Small intestine (tissue), 7 donors: Measurements from ENCODE around the gene RIMBP2. TPM values are rescaled to one million over a fixed set of nuclear protein-coding genes. Genes with fewer than 3 reads are reported as not detected.
A peak's percentile ranks its signal among the peaks of the same experiment; 100 is the strongest.

Experiments used
- DNase-seq, 2 donors: peaks; one replicate each; pipeline versions ENCODE4 v3.0.0 to v3.0.0-alpha.2; 2013
- FAIRE-seq: peaks from 2 replicates; lab custom pipeline; 2012; peaks lifted over from hg19 to GRCh38; lab: Jason Lieb, UNC
- H3K27ac ChIP-seq, 3 donors: one replicate each; pipeline ENCODE4 v1.5.1; 2013; ENCODE audit warnings: low read length in 2 of 3, mild to moderate bottlenecking in 2 of 3, control low read depth in 1 of 3, inconsistent platforms in 1 of 3, low read depth in 1 of 3, moderate library complexity in 1 of 3
- H3K27me3 ChIP-seq, 3 donors: one replicate each; pipeline ENCODE4 v1.6.1; 2013; ENCODE audit warnings: low read length in 3 of 3, inconsistent platforms in 1 of 3; ENCODE audit not compliant: control insufficient read depth in 3 of 3, insufficient read depth in 3 of 3
- H3K36me3 ChIP-seq, 3 donors: one replicate each; pipeline ENCODE4 v1.6.1; 2013; ENCODE audit warnings: low read length in 3 of 3, inconsistent platforms in 1 of 3, low read depth in 1 of 3, mild to moderate bottlenecking in 1 of 3, moderate library complexity in 1 of 3; ENCODE audit not compliant: control insufficient read depth in 3 of 3, insufficient read depth in 2 of 3
- H3K4me1 ChIP-seq, 3 donors: one replicate each; pipeline ENCODE4 v1.6.1; 2013; ENCODE audit warnings: low read length in 2 of 3, inconsistent platforms in 1 of 3, low read depth in 1 of 3, mild to moderate bottlenecking in 1 of 3, moderate library complexity in 1 of 3; ENCODE audit not compliant: control insufficient read depth in 3 of 3, insufficient read depth in 2 of 3
- H3K4me3 ChIP-seq, 3 donors: one replicate each; pipeline ENCODE4 v1.5.1; 2013; ENCODE audit warnings: low read length in 3 of 3, control low read depth in 1 of 3, inconsistent platforms in 1 of 3, low read depth in 1 of 3, mild to moderate bottlenecking in 1 of 3, moderate library complexity in 1 of 3
- H3K9me3 ChIP-seq, 2 donors: one replicate each; pipeline ENCODE4 v1.6.1; 2013; ENCODE audit warnings: low read depth in 1 of 2, low read length in 1 of 2; ENCODE audit not compliant: control insufficient read depth in 2 of 2, insufficient read depth in 1 of 2
- WGBS, 3 donors: extraction: QIAGEN DNeasy Blood & Tissue Kit; methylation state at CpG; one replicate each; pipeline ENCODE4 v1.1.7; 2013; 5-methylcytosine and 5-hydroxymethylcytosine counted together
- polyA plus RNA-seq, 4 donors: library from polyadenylated mRNA; stranded (reverse) in 3 of 4; unstranded in 1 of 4; fragments of 200-250 nt in 3 of 4; fragments of 120-200 nt in 1 of 4; gene quantifications; one replicate each; pipeline versions ENCODE4 v1.2.1 to v1.2.3, GENCODE V29; 2013
- donor health status: healthy with polysubstance abuse.
- donor health status: control.
- donor health status: control.
- donor health status: Bipolar disorder and iron deficiency.
- donor health status: healthy.

Gene RIMBP2
- polyA plus RNA-seq, 4 donors, result 0.22 to 12.2 (median 2.3) TPM

GRCh38 chr12:130617219-130617618 is 98.9 kb downstream of the RIMBP2 start:
- Histone ChIP-seq H3K4me3 (no peak overlapping the region), H3K36me3 (no peaks in the 10 kb centered on the region), H3K4me1 (no peaks in the 10 kb centered on the region), H3K9me3 (peaks cover 0 to 13% of the 10 kb centered on the region in 2 donors), H3K27me3 (no peaks in the 10 kb centered on the region), H3K27ac (no peak overlapping the region)
- DNase-seq, result peak in 1 of 2 donors; percentile 3
- WGBS, 3 donors, result 53 to 72% (median 55%) methylated on average over 4 of the region's 4 CpGs
- no peak for FAIRE-seq

GRCh38 chr12:130615861-130616345 is 100.2 kb downstream of the RIMBP2 start:
- Histone ChIP-seq H3K4me1 (no peaks in the 10 kb centered on the region), H3K36me3 (no peaks in the 10 kb centered on the region), H3K27ac (no peak overlapping the region), H3K9me3 (peaks cover 0 to 2% of the 10 kb centered on the region in 2 donors), H3K4me3 (no peak overlapping the region), H3K27me3 (no peaks in the 10 kb centered on the region)
- WGBS, 3 donors, result 78 to 85% (median 83%) methylated on average over 16 of the region's 16 CpGs
- DNase-seq, result no peak
- no peak for FAIRE-seq

GRCh38 chr12:130614530-130614905 is 101.6 kb downstream of the RIMBP2 start:
- WGBS, 3 donors, result 87 to 91% (median 90%) methylated on average over 5 of the region's 5 CpGs
- Histone ChIP-seq H3K36me3 (no peaks in the 10 kb centered on the region), H3K4me3 (no peak overlapping the region), H3K27ac (no peak overlapping the region), H3K27me3 (no peaks in the 10 kb centered on the region), H3K4me1 (no peaks in the 10 kb centered on the region), H3K9me3 (no peaks in the 10 kb centered on the region)
- no peak for FAIRE-seq
- DNase-seq, result no peak

- 70 to 74% (median 73%) methylated on average over 14 of the region's 14 CpGs for WGBS, 3 donors
- Histone ChIP-seq H3K4me1 (no peaks in the 10 kb centered on the region), H3K27me3 (no peaks in the 10 kb centered on the region), H3K4me3 (no peak overlapping the region), H3K9me3 (no peaks in the 10 kb centered on the region), H3K36me3 (no peaks in the 10 kb centered on the region), H3K27ac (no peak overlapping the region)
- DNase-seq (no peak), FAIRE-seq (no peak)
Observed at GRCh38 chr12:130613831-130614529, 102.1 kb downstream of the RIMBP2 start.

- FAIRE-seq, result no peak
- Histone ChIP-seq H3K4me3 (no peak overlapping the region), H3K27ac (no peak overlapping the region), H3K36me3 (no peaks in the 10 kb centered on the region), H3K4me1 (no peaks in the 10 kb centered on the region), H3K27me3 (no peaks in the 10 kb centered on the region), H3K9me3 (no peaks in the 10 kb centered on the region)
- DNase-seq, result no peak
- 87 to 97% (median 90%) methylated on average over 14 of the region's 14 CpGs for WGBS, 3 donors
Observed at GRCh38 chr12:130613131-130613530, 103.0 kb downstream of the RIMBP2 start.

GRCh38 chr12:130611026-130611905 is 104.8 kb downstream of the RIMBP2 start:
- Histone ChIP-seq H3K4me3 (no peak overlapping the region), H3K36me3 (no peaks in the 10 kb centered on the region), H3K27me3 (no peaks in the 10 kb centered on the region), H3K27ac (no peak overlapping the region), H3K9me3 (no peaks in the 10 kb centered on the region), H3K4me1 (no peaks in the 10 kb centered on the region)
- FAIRE-seq (no peak), DNase-seq (no peak)
- WGBS, 3 donors, result 89% methylated on average over 39 of the region's 39 CpGs

- no peak overlapping the region for H3K27ac ChIP-seq
- H3K4me1 ChIP-seq, result no peaks in the 10 kb centered on the region
- H3K9me3 ChIP-seq, result no peaks in the 10 kb centered on the region
- DNase-seq (no peak), FAIRE-seq (no peak)
- no peaks in the 10 kb centered on the region for H3K27me3 ChIP-seq
- H3K36me3 ChIP-seq, result no peaks in the 10 kb centered on the region
- WGBS, 3 donors, result 71 to 78% (median 74%) methylated on average over 11 of the region's 11 CpGs
- H3K4me3 ChIP-seq, result no peak overlapping the region
Observed at GRCh38 chr12:130609966-130610365, 106.1 kb downstream of the RIMBP2 start.

- DNase-seq, result no peak
- Histone ChIP-seq H3K27me3 (no peaks in the 10 kb centered on the region), H3K27ac (no peak overlapping the region), H3K9me3 (no peaks in the 10 kb centered on the region), H3K36me3 (no peaks in the 10 kb centered on the region), H3K4me1 (no peaks in the 10 kb centered on the region), H3K4me3 (no peak overlapping the region)
- no peak for FAIRE-seq
- 77 to 78% (median 77%) methylated on average over 7 of the region's 7 CpGs for WGBS, 3 donors
Observed at GRCh38 chr12:130608831-130609230, 107.3 kb downstream of the RIMBP2 start.
